Left colon (tissue), 2 donors: ENCODE measurements around the gene CIAPIN1. TPM values are rescaled to one million over a fixed set of nuclear protein-coding genes. Genes with fewer than 3 reads are reported as not detected.
"Not testable (repeated sequence)": the region's sequence is repeated elsewhere in the genome, so short reads cannot be mapped to it uniquely, and the experiment has no call there.

Source experiments
- ATAC-seq: fragments of 200-7000 bp; cut with Tn5 transposase; one replicate; pipeline ENCODE4 v1.9.1; 2020; ENCODE audit warnings: mild to moderate bottlenecking, moderate library complexity
- DNase-seq, 2 donors: peaks; one replicate each; pipeline ENCODE4 v3.0.0-alpha.2; 2020
- intact Hi-C, 2 donors: fragments of 100-400 bp; cut with DNase I in 1 of 2; cut with micrococcal nuclease in 1 of 2; formaldehyde crosslinking; loops; one replicate each; pipeline versions ENCODE4 v1.11.2 to v1.14.0; 2022; cut with DNase I, micrococcal nuclease
- total RNA-seq, 2 donors: library from RNA; stranded (reverse); fragmentation: NEBNext Ultra II Directional; extraction: Animal tissue kit (Norgen Biotek cat#: 25700); gene quantifications; one replicate each; pipeline ENCODE4 v1.2.1, GENCODE V29; 2021
- donor health status: DM: no; HTN: no; CAD: no.
- donor health status: DM: yes; HTN: yes; CAD: no.

CIAPIN1 gene
- total RNA-seq, 2 donors from 2014 or later: 47.3 to 72.5 TPM

GRCh38 chr16:57462209-57462977 is 15.2 kb upstream of the CIAPIN1 start, which contains the start of gene POLR2C:
POLR2C (plus strand) TSS chr16:57462679; CDS start chr16:57462725, 46 bp downstream.
- ATAC-seq (peak; percentile 96), DNase-seq (peak; percentile 79 to 92)
- intact Hi-C loops: no loop called here

GRCh38 chr16:57452021-57452420 is 4.8 kb upstream of the CIAPIN1 start:
- ATAC-seq (no peak), DNase-seq (no peak)
- intact Hi-C loops: no loop called here

GRCh38 chr16:57446531-57447185 is 527 bp downstream of the CIAPIN1 start:
- DNase-seq (peak in 1 of 2 donors; percentile 49), ATAC-seq (peak; percentile 42)
- intact Hi-C loops: no loop called here

GRCh38 chr16:57445510-57445909 is 1.7 kb downstream of the CIAPIN1 start:
- intact Hi-C loops: no loop called here
- DNase-seq: no peak
- ATAC-seq: no peak

- ATAC-seq (no peak), DNase-seq (no peak)
- intact Hi-C loops: no loop called here
Observed at GRCh38 chr16:57444711-57445110, 2.5 kb downstream of the CIAPIN1 start.

GRCh38 chr16:57440551-57440950 is 6.6 kb downstream of the CIAPIN1 start:
- DNase-seq, ATAC-seq, intact Hi-C loops: not testable (repeated sequence)

- intact Hi-C loops, DNase-seq, ATAC-seq: not testable (repeated sequence)
Observed at GRCh38 chr16:57439947-57440346, 7.2 kb downstream of the CIAPIN1 start.

- ATAC-seq: no peak
- intact Hi-C loops: no loop called here
- DNase-seq: no peak
Observed at GRCh38 chr16:57435838-57436237, 11.3 kb downstream of the CIAPIN1 start.

GRCh38 chr16:57434003-57434402 is 13.2 kb downstream of the CIAPIN1 start:
- DNase-seq: no peak
- intact Hi-C loops: no loop called here
- no peak for ATAC-seq

GRCh38 chr16:57432989-57433388 is 14.2 kb downstream of the CIAPIN1 start:
- DNase-seq (no peak), ATAC-seq (no peak)
- intact Hi-C loops: no loop called here

- no peak for DNase-seq
- ATAC-seq: peak; percentile 81
- intact Hi-C loops: no loop called here
Observed at GRCh38 chr16:57432505-57432904, 14.7 kb downstream of the CIAPIN1 start.

GRCh38 chr16:57430955-57431354 is 16.2 kb downstream of the CIAPIN1 start:
- intact Hi-C loops: no loop called here
- no peak for DNase-seq
- no peak for ATAC-seq

GRCh38 chr16:57427824-57428223 is 19.4 kb downstream of the CIAPIN1 start:
- intact Hi-C loops: loop anchor here in 1 of 2 donors (10.0 kb wide), 1 partner anchor 343 kb away; no protein-coding TSS in a partner anchor
- DNase-seq (no peak), ATAC-seq (no peak)

- intact Hi-C loops: loop anchor here in 1 of 2 donors (10.0 kb wide), 1 partner anchor 343 kb away; no protein-coding TSS in a partner anchor
- ATAC-seq (no peak), DNase-seq (no peak)
Observed at GRCh38 chr16:57427307-57427706, 19.9 kb downstream of the CIAPIN1 start.

GRCh38 chr16:57426356-57426755 is 20.8 kb downstream of the CIAPIN1 start:
- DNase-seq (no peak), ATAC-seq (no peak)
- intact Hi-C loops: loop anchor here in 1 of 2 donors (10.0 kb wide), 1 partner anchor 342 kb away; no protein-coding TSS in a partner anchor

GRCh38 chr16:57424583-57424982 is 22.6 kb downstream of the CIAPIN1 start:
- intact Hi-C loops: loop anchor here in 1 of 2 donors (5.0 to 10.0 kb wide), 2 partner anchors 93 to 340 kb away; no protein-coding TSS in a partner anchor
- ATAC-seq (no peak), DNase-seq (no peak)

GRCh38 chr16:57423152-57423551 is 24.0 kb downstream of the CIAPIN1 start:
- no peak for ATAC-seq
- no peak for DNase-seq
- intact Hi-C loops: loop anchor here in 1 of 2 donors (5.0 to 10.0 kb wide), 2 partner anchors 94 to 338 kb away; no protein-coding TSS in a partner anchor

GRCh38 chr16:57422026-57422944 is 24.9 kb downstream of the CIAPIN1 start:
- DNase-seq: peak in 1 of 2 donors; percentile 58
- peak; percentile 55 for ATAC-seq
- intact Hi-C loops: loop anchor here in 1 of 2 donors (5.0 to 10.0 kb wide), 2 partner anchors 95 to 337 kb away; no protein-coding TSS in a partner anchor
